SK-N-SH (cell line): Measurements from ENCODE around the gene TMEM147. TPM values are rescaled to one million over a fixed set of nuclear protein-coding genes. Genes with fewer than 3 reads are reported as not detected.

Source experiments
- CTCF ChIA-PET: fragments of 300-600, 350-600 bp; formaldehyde crosslinking; extraction: SDS; loops from one replicate; lab custom pipeline; 2021; lab: Yijun Ruan, JAX
- POLR2A ChIA-PET: fragments of 350-600 bp; sonication (Branson Sonifier 250); formaldehyde crosslinking; extraction: SDS; loops from one replicate; lab custom pipeline; 2020; ENCODE audit warnings: antibody characterized with exemption, inconsistent platforms; lab: Yijun Ruan, JAX
- DNase-seq: peaks from one replicate; pipeline ENCODE4 v3.0.0; 2012
- H2AFZ ChIP-seq: fragments of 200-600 bp; sonication (generic); 2 replicates; pipeline ENCODE4 v1.8.1; 2016; ENCODE audit warnings: antibody characterized with exemption, mild to moderate bottlenecking, low read depth
- H3F3A ChIP-seq: fragments of 200-600 bp; sonication (generic); replicated peaks from 2 replicates; pipeline ENCODE3; 2016; ENCODE audit warnings: antibody characterized with exemption, mild to moderate bottlenecking; ENCODE audit not compliant: insufficient read depth
- H3K27ac ChIP-seq, 2 experiments: fragments of 200-500 bp in 1 of 2; fragments of 200-600 bp in 1 of 2; sonication (Bioruptor generic) in 1 of 2; sonication (generic), shearing (Covaris generic) in 1 of 2; 2 replicates each; pipeline versions ENCODE4 v1.5.1 to v1.6.1; 2014 to 2016; ENCODE audit warnings: low read depth in 2 of 2, inconsistent platforms in 1 of 2, low read length in 1 of 2, mild to moderate bottlenecking in 1 of 2, mixed read lengths in 1 of 2
- H3K27me3 ChIP-seq: fragments of 200-600 bp; sonication (generic), shearing (Covaris generic); 2 replicates; pipeline ENCODE4 v1.6.1; 2016; ENCODE audit warnings: mixed run types; ENCODE audit not compliant: insufficient read depth
- H3K36me3 ChIP-seq, 2 experiments: fragments of 200-500 bp in 1 of 2; fragments of 200-600 bp in 1 of 2; sonication (Bioruptor generic) in 1 of 2; sonication (generic) in 1 of 2; replicated peaks in 1 of 2; 2 replicates each; pipeline versions ENCODE3 to v1.5.1; 2014 to 2016; ENCODE audit warnings: low read length in 1 of 2, mild to moderate bottlenecking in 1 of 2; ENCODE audit not compliant: insufficient read depth in 2 of 2, control insufficient read depth in 1 of 2
- H3K4me1 ChIP-seq, 2 experiments: fragments of 200-500 bp in 1 of 2; fragments of 200-600 bp in 1 of 2; sonication (Bioruptor generic) in 1 of 2; sonication (generic), shearing (Covaris generic) in 1 of 2; 2 replicates each; pipeline versions ENCODE4 v1.5.1 to v1.6.1; 2014 to 2016; ENCODE audit warnings: low read depth in 1 of 2, low read length in 1 of 2, mixed run types in 1 of 2; ENCODE audit not compliant: insufficient read depth in 2 of 2, control insufficient read depth in 1 of 2
- H3K4me2 ChIP-seq: fragments of 200-600 bp; sonication (generic), shearing (Covaris generic); 2 replicates; pipeline ENCODE4 v1.6.1; 2017; ENCODE audit warnings: mixed run types
- H3K4me3 ChIP-seq, 2 experiments: fragments of 200-500 bp in 1 of 2; fragments of 200-600 bp in 1 of 2; sonication (Bioruptor generic) in 1 of 2; sonication (generic), shearing (Covaris generic) in 1 of 2; 2 replicates each; pipeline versions ENCODE4 v1.5.1 to v1.8.1; 2014 to 2016; ENCODE audit warnings: low read depth in 2 of 2, inconsistent platforms in 1 of 2, low read length in 1 of 2, mild to moderate bottlenecking in 1 of 2, mixed read lengths in 1 of 2, moderate library complexity in 1 of 2
- H3K79me2 ChIP-seq: fragments of 200-600 bp; sonication (generic); 2 replicates; pipeline ENCODE4 v1.8.1; 2017; ENCODE audit warnings: mild to moderate bottlenecking; ENCODE audit not compliant: insufficient read depth
- H3K9ac ChIP-seq: fragments of 200-600 bp; sonication (generic); 2 replicates; pipeline ENCODE4 v1.6.1; 2017; ENCODE audit warnings: mixed run types
- H3K9me2 ChIP-seq: fragments of 200-600 bp; sonication (generic); 2 replicates; pipeline ENCODE4 v1.6.1; 2017; ENCODE audit warnings: mixed run types
- H3K9me3 ChIP-seq: fragments of 200-600 bp; sonication (generic); 2 replicates; pipeline ENCODE4 v1.6.1; 2017; ENCODE audit warnings: mixed run types, mild to moderate bottlenecking, moderate library complexity
- H4K20me1 ChIP-seq: fragments of 200-600 bp; sonication (generic); 2 replicates; pipeline ENCODE4 v1.6.1; 2017; ENCODE audit warnings: mild to moderate bottlenecking, mixed run types; ENCODE audit not compliant: insufficient read depth
- CHD2 ChIP-seq: fragments of 150-350 bp; IDR thresholded peaks from 2 replicates; pipeline ENCODE4 v1.6.1; 2018; ENCODE audit warnings: low read length; ENCODE audit not compliant: partially characterized antibody
- ELF1 ChIP-seq: IDR thresholded peaks from 2 replicates; pipeline ENCODE4 v1.4.0; 2012
- EP300 ChIP-seq, 2 experiments: IDR thresholded peaks; 2 replicates each; pipeline versions ENCODE4 v1.4.0 to v1.6.1; 2012; ENCODE audit warnings: borderline replicate concordance in 1 of 2, low read depth in 1 of 2, low read length in 1 of 2
- RFX5 ChIP-seq: IDR thresholded peaks from 2 replicates; pipeline ENCODE4 v1.6.1; 2012; ENCODE audit warnings: mild to moderate bottlenecking, improper control_type of control experiment, low read length
- TAF1 ChIP-seq: IDR thresholded peaks from 2 replicates; pipeline ENCODE4 v1.6.1; 2012; ENCODE audit warnings: low read depth, mild to moderate bottlenecking, low read length, moderate library complexity, borderline replicate concordance
- TEAD4 ChIP-seq: IDR thresholded peaks from 2 replicates; pipeline ENCODE4 v1.4.0; 2012; ENCODE audit warnings: mild to moderate bottlenecking, borderline replicate concordance; ENCODE audit not compliant: insufficient read depth
- YY1 ChIP-seq: IDR thresholded peaks from 2 replicates; pipeline ENCODE4 v1.4.0; 2012; ENCODE audit warnings: low read depth, mild to moderate bottlenecking
- WGBS: methylation state at CpG from one replicate; pipeline ENCODE4 v1.1.6; 2017; ENCODE audit warnings: low lambda C conversion rate; 5-methylcytosine and 5-hydroxymethylcytosine counted together
- polyA plus RNA-seq, 3 experiments: library from polyadenylated mRNA; depleted of rRNA; stranded (reverse); fragments of >200 nt; gene quantifications; 2 replicates each; pipeline ENCODE4 v1.2.3, GENCODE V29; 2012
- TF ChIP-seq, protein P1 (sequence below): fragments of 150-350 bp; IDR thresholded peaks from 2 replicates; pipeline ENCODE4 v1.6.1; 2016; ENCODE audit warnings: mild to moderate bottlenecking, low read depth, low read length
- TF ChIP-seq, protein P2 (sequence below): fragments of 200-600 bp; sonication (generic); IDR thresholded peaks from 2 replicates; pipeline ENCODE4 v1.6.1; 2017; ENCODE audit warnings: antibody characterized with exemption, mild to moderate bottlenecking, moderate library complexity

Gene TMEM147
- polyA plus RNA-seq, 1 of the 3 experiments (the other 2 are of a cell fraction), result 202 TPM

DNA sequence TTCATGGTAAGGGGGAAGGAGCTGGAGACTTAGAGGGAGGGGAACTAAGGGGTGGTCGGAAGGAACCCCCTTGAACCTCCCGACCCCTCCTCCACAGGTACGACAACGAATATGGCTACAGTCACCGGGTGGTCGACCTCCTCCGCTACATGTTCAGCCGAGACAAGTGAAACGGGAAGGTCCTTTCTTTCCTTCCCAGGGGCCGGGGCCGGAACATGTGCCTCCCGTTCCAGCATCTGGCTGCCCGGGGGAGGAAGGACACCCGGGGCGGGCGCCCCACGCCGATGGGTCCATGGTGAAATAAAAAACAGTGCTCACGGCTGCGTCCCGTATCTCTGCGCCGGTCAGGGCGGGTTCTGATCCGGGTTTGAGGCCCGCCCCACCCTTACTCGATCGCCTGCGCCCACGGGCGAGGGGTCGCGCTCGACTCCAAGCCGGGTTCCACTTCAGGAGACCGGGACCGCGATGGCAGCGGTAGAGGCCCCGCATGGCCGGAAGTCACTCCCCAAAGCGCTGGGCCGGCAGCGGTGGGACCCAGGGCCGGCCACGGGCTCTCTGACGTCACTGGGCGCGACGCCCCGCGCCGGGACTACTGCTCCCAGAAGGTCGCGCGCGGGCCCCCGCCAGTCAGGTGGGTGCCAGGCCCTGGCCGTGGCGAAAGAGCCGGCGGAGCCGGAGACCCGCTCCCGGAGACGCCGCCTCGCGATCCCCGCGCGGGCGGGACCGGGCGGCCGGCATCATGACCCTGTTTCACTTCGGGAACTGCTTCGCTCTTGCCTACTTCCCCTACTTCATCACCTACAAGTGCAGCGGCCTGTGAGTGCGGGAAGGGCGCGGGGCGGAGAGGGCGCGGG is at the start of gene TMEM147 (continued):
- TF ChIP-seq, protein P1, sequence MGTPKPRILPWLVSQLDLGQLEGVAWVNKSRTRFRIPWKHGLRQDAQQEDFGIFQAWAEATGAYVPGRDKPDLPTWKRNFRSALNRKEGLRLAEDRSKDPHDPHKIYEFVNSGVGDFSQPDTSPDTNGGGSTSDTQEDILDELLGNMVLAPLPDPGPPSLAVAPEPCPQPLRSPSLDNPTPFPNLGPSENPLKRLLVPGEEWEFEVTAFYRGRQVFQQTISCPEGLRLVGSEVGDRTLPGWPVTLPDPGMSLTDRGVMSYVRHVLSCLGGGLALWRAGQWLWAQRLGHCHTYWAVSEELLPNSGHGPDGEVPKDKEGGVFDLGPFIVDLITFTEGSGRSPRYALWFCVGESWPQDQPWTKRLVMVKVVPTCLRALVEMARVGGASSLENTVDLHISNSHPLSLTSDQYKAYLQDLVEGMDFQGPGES, result no peak

DNA sequence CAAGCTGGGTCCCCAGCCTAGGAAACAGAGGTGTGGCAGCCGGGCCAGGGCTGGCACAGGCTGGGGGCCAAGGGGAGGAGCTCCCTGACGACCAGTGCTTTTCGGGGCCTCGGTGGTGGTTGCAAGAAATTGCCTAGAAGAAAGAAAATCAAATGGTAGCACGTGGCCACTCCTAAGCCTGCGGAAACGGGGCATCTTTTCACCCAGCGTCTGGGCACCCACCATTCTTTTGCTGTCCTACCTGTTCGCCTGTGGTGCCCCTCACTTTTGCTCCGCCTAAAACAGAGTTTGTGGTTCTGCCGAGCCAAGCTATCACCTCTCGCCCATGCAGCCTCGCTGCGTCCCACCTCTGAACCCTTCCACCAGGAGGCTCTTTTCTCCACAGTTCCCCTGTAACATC is 48.0 kb upstream of the TMEM147 start:
- no peak overlapping the region for H3K9ac ChIP-seq
- no peak overlapping the region for H3K27ac ChIP-seq
- H3F3A ChIP-seq, result no peaks in the 10 kb centered on the region
- POLR2A ChIA-PET, result interaction anchor here (0.5 kb wide), 1 partner anchor 16 kb away, joined by 4 read pairs; no protein-coding TSS in a partner anchor
- no peaks in the 10 kb centered on the region for H3K9me2 ChIP-seq
- no peak overlapping the region for H3K4me2 ChIP-seq
- peaks cover 88% of the 10 kb centered on the region for H3K27me3 ChIP-seq
- TF ChIP-seq TEAD4, result no peak
- TF ChIP-seq CHD2, result no peak
- TF ChIP-seq ELF1, result no peak
- TF ChIP-seq TAF1, result no peak
- TF ChIP-seq, all 33 proteins: peak for 0
- Histone ChIP-seq H3K4me1 (peaks cover 0 to 2% of the 10 kb centered on the region in 2 experiments; a peak in 1 of 4 replicates), H4K20me1 (no peaks in the 10 kb centered on the region), H3K4me3 (no peak overlapping the region), H3K36me3 (no peaks in the 10 kb centered on the region), H2AFZ (no peak overlapping the region), H3K9me3 (no peaks in the 10 kb centered on the region), H3K79me2 (no peaks in the 10 kb centered on the region)
- no peak for DNase-seq
- CTCF ChIA-PET, result interaction anchor here (0.7 to 8.1 kb wide), 4 partner anchors 10 to 147 kb away, joined by 3 to 127 read pairs (median 59); partner anchors contain the start of gene FFAR3
- WGBS, result 27% methylated on average over 14 of the region's 14 CpGs

DNA sequence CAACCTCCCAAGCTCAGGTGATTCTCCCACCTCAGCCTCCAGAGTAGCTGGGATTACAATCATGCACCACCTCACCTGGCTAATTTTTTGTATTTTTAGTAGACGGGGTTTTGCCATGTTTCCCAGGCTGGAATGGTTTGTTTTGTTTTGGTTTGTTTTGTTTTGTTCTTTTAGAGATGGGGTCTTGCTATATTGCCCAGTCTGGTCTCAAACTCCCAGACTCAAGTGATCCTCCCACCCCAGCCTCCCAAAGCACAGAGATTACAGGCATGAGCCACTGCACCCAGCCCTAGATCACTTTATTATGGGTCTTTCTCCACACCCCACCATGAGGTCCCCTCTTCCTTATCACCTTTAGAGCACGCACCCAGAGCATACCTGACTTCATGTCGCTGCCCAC is 47.2 kb upstream of the TMEM147 start:
- H4K20me1 ChIP-seq, result no peaks in the 10 kb centered on the region
- H3K9me3 ChIP-seq, result no peaks in the 10 kb centered on the region
- H3K27ac ChIP-seq, result no peak overlapping the region
- WGBS, result 29% methylated on average over 3 of the region's 3 CpGs
- peaks cover 88% of the 10 kb centered on the region for H3K27me3 ChIP-seq
- peaks cover 0 to 2% of the 10 kb centered on the region in 2 experiments; a peak in 1 of 4 replicates for H3K4me1 ChIP-seq
- no peak for DNase-seq
- H3K4me3 ChIP-seq, result no peak overlapping the region
- TF ChIP-seq CHD2, result no peak
- no peak for TF ChIP-seq YY1
- TF ChIP-seq TEAD4, result no peak
- TF ChIP-seq EP300 (IDR thresholded peaks at IDR 0.05; ENCODE audit: borderline replicate concordance in 1 of 2, low read depth in 1 of 2, low read length in 1 of 2), result no peak
- no peak for TF ChIP-seq TAF1
- no peak for TF ChIP-seq RFX5
- TF ChIP-seq, protein P2, sequence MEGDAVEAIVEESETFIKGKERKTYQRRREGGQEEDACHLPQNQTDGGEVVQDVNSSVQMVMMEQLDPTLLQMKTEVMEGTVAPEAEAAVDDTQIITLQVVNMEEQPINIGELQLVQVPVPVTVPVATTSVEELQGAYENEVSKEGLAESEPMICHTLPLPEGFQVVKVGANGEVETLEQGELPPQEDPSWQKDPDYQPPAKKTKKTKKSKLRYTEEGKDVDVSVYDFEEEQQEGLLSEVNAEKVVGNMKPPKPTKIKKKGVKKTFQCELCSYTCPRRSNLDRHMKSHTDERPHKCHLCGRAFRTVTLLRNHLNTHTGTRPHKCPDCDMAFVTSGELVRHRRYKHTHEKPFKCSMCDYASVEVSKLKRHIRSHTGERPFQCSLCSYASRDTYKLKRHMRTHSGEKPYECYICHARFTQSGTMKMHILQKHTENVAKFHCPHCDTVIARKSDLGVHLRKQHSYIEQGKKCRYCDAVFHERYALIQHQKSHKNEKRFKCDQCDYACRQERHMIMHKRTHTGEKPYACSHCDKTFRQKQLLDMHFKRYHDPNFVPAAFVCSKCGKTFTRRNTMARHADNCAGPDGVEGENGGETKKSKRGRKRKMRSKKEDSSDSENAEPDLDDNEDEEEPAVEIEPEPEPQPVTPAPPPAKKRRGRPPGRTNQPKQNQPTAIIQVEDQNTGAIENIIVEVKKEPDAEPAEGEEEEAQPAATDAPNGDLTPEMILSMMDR, result no peak
- no peaks in the 10 kb centered on the region for H3F3A ChIP-seq
- no peak overlapping the region for H3K9ac ChIP-seq
- CTCF ChIA-PET, result interaction anchor here (0.7 to 8.1 kb wide), 4 partner anchors 9 to 148 kb away, joined by 3 to 127 read pairs (median 57); partner anchors contain the start of gene FFAR3
- no peaks in the 10 kb centered on the region for H3K79me2 ChIP-seq
- POLR2A ChIA-PET, result interaction anchor here (0.5 kb wide), 1 partner anchor 275 kb away, joined by 3 read pairs; no protein-coding TSS in a partner anchor
- no peak overlapping the region for H3K4me2 ChIP-seq
- H3K9me2 ChIP-seq, result no peaks in the 10 kb centered on the region
- H2AFZ ChIP-seq, result no peak overlapping the region
- H3K36me3 ChIP-seq, result no peaks in the 10 kb centered on the region
